HG03558 (cell line): Measurements from ENCODE around the gene POC1B.
A peak's percentile ranks its signal among the peaks of the same experiment; 100 is the strongest.

Experiments
- ATAC-seq: cut with Tn5 transposase; IDR thresholded peaks from one replicate; pipeline ENCODE4 v1.9.1; 2021; ENCODE audit warnings: moderate number of reproducible peaks; ENCODE audit not compliant: unreplicated experiment; ENCODE audit errors: extremely low read depth

POC1B gene

GRCh38 chr12:89499857-89500256, 26.0 kb downstream of the POC1B start:
- no peak for ATAC-seq

GRCh38 chr12:89497467-89497866, 28.4 kb downstream of the POC1B start:
- ATAC-seq: no peak

GRCh38 chr12:89497005-89497404, 28.8 kb downstream of the POC1B start:
- ATAC-seq: no peak

- peak; percentile 37 for ATAC-seq
Observed at GRCh38 chr12:89494411-89495231, 31.2 kb downstream of the POC1B start.

- no peak for ATAC-seq
Observed at GRCh38 chr12:89493670-89494302, 32.1 kb downstream of the POC1B start.

GRCh38 chr12:89492883-89493282, 33.0 kb downstream of the POC1B start:
- no peak for ATAC-seq

- ATAC-seq: no peak
Observed at GRCh38 chr12:89490922-89491321, 34.9 kb downstream of the POC1B start.

- ATAC-seq: no peak
Observed at GRCh38 chr12:89486264-89486663, 39.6 kb downstream of the POC1B start.

GRCh38 chr12:89484470-89484869, 41.4 kb downstream of the POC1B start:
- no peak for ATAC-seq

GRCh38 chr12:89481213-89481914, 44.5 kb downstream of the POC1B start:
- ATAC-seq: no peak

- no peak for ATAC-seq
Observed at GRCh38 chr12:89479982-89480381, 45.9 kb downstream of the POC1B start.

- ATAC-seq: no peak
Observed at GRCh38 chr12:89477633-89478279, 48.1 kb downstream of the POC1B start.

- ATAC-seq: no peak
Observed at GRCh38 chr12:89476904-89477595, 48.8 kb downstream of the POC1B start.

GRCh38 chr12:89476232-89476631, 49.6 kb downstream of the POC1B start:
- no peak for ATAC-seq

GRCh38 chr12:89475203-89475990, 50.5 kb downstream of the POC1B start:
- ATAC-seq: no peak

GRCh38 chr12:89474615-89475014, 51.2 kb downstream of the POC1B start:
- ATAC-seq: no peak

- ATAC-seq: no peak
Observed at GRCh38 chr12:89472508-89472907, 53.3 kb downstream of the POC1B start.

GRCh38 chr12:89470741-89471509, 54.9 kb downstream of the POC1B start:
- no peak for ATAC-seq

GRCh38 chr12:89469361-89469760, 56.5 kb downstream of the POC1B start:
- ATAC-seq: peak; percentile 40
